GM18526 (cell line): ENCODE data around the gene HSD11B2.

Source experiments
- POLR2A ChIP-seq: IDR thresholded peaks from 3 replicates; pipeline ENCODE4 v1.6.1; 2011; ENCODE audit not compliant: insufficient read length; ENCODE audit errors: extremely low read depth

Gene HSD11B2

GRCh38 chr16:67447508-67448076 is 16.7 kb downstream of the HSD11B2 start:
- TF ChIP-seq POLR2A: no peak

GRCh38 chr16:67448580-67448979 is 17.7 kb downstream of the HSD11B2 start:
- TF ChIP-seq POLR2A: no peak

GRCh38 chr16:67449336-67449735 is 18.4 kb downstream of the HSD11B2 start:
- no peak for TF ChIP-seq POLR2A

GRCh38 chr16:67449739-67450138 is 18.8 kb downstream of the HSD11B2 start:
- TF ChIP-seq POLR2A: no peak

GRCh38 chr16:67451061-67451703 is 20.3 kb downstream of the HSD11B2 start:
- TF ChIP-seq POLR2A: no peak

DNA sequence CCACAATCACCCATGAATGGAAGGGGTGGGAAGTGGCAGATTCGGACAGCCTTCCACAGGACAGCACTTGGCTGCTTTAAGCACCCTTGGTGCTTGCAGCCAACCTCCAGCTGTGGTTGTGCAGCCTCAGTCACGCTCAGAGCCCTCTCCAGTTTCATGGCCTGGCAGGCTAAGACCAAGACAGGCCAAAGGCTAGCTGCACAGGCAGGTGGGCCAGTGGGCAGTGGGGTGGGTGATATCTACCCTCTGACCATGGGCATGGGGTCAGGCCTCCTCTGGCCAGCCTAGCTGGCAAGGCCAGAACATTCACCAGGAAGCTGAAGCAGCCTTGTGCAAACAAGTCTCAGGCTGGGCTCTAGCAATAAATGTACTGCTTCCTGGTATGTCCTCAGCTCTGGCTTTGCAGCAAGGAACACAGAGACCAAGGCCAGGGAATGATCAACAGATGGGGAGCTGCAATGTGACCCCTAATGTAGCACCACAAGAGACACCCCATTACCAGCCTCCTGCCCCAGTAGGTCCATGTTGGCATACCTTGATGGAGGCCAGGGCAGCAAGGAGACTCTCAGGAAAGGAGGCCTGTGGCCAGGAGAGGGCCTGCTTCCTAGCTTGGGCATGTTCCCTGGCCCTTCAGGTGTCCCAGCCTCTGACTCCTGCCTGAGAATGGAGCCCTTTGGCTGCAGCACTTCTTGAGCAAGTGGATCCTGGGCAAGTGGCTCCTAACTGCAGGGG is 20.9 kb downstream of the HSD11B2 start:
- TF ChIP-seq POLR2A: no peak

GRCh38 chr16:67454104-67454503 is 23.2 kb downstream of the HSD11B2 start:
- TF ChIP-seq POLR2A: no peak

GRCh38 chr16:67454852-67455251 is 23.9 kb downstream of the HSD11B2 start:
- TF ChIP-seq POLR2A: no peak

DNA sequence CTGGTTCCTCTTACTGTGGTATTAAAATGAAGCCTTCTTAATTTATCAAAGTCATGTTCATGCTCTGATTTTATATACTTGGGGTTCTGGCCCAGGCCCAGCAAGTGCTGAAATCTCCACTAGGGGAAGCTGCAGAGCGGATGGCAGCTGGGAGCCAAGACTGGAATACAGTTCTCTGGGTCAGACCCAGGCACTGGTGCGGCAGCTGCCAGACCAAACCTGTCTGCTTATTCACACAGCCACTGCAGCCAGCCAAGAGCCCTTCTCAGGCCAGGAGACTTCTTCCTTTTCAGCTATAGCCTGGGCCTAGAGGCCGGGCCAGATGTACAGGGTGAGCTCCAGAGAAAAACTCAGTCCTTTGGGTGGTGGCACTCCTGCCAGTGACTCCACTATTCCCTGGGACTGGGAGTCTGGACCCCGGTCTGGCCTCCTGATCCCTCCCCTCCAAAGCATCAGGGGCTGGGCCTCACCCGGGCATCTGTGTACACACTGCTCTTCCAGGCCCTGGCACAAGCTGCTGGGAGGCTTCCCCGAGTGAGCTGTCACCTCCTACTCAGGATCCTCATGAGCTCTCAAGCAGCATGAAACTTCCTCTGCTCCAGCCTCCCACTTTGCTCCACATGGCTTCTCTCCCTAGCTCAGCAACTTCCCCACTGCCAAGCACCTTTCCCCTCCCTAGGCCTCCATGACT is 25.6 kb downstream of the HSD11B2 start:
- no peak for TF ChIP-seq POLR2A

DNA sequence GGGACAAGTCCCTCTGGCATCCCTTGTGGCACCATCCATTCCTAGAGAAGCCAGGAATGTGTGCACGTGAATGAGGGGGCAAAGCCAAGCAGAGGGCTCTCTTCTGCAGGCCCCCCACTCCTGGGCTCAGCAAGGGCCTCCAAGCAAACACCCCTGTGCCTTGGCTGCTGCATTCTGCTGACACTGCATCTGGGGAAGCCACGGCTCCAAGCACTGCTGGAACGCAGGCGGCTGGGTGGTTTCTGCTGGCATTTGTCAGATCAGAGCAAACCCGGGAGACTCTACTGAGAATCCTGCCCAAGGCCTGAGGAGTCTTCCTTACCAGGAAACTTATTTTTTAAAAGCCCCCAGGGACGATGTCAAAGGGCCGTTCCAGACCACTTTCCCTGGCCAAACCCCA is 26.7 kb downstream of the HSD11B2 start:
- no peak for TF ChIP-seq POLR2A

DNA sequence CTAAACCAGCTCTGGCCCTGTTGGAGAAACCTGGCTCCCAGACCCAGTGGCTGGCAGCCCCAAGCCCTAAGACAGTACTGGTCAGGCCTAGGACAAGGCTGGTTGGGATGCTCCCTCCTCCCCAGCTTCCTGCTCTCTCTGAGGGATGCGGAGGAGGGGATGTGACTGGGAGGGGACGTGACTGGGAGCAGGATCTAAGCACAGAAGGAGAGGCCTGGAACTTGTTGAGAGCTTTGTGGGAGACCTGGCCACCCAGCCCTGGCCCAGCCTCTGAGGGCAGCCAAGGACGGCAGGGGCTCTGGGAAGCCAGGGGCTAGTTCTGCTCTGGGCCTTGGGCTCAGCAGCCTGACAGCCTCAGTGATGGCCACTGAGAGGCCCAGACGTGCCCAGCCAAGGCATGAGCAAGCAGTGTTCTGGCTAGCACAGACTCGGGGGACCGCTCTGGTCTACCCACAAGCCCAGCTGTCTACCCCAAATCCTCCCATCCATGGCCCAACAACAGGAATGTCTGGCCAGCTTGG is 27.3 kb downstream of the HSD11B2 start:
- TF ChIP-seq POLR2A: no peak

DNA sequence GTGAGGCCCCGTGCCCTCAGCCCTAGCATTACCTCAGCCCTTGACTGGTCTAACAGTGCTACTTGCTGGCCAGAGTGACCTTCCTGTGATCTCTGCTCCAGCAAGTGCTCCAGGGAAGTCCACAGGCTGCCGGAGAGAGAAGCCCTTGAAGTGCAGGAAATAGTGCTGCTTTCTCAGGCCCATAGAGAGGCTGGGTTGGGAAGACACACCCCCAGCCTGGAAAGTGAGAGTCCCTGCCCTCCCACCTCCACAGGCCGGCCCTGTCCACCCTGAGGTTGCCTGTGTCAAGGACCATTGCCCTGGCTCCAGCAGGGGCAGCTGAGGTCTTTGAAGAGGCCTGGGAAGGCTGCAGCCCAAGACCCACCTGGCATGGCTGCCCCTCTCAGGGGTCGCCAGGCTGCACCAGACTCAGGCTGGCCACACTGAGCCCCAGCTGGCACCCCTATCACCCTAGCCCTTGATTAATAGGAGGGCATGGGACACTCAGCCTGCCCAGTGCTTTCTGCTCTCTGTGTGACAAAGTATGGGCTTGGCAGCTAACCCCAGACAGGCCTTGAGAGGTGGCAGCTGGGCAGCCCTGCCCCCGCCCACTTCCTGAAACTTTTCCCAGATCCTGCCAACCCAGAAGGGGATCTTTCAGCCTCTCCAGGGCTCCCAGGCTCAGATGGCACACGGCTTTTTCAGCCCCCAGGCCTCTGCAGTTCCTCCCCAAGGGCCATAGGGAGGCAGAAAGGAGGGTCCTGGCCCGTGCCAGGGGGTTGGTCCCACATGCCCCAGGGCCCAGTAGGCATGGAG is 28.3 kb downstream of the HSD11B2 start:
- TF ChIP-seq POLR2A: no peak

GRCh38 chr16:67459861-67460150 is 28.9 kb downstream of the HSD11B2 start:
- TF ChIP-seq POLR2A: no peak

- no peak for TF ChIP-seq POLR2A
Measured at GRCh38 chr16:67460168-67460567, 29.2 kb downstream of the HSD11B2 start.

- TF ChIP-seq POLR2A: no peak
Measured at GRCh38 chr16:67460961-67461360, 30.0 kb downstream of the HSD11B2 start.
